ENCODE data around the gene HNRNPUL1.

HNRNPUL1 gene

DNA sequence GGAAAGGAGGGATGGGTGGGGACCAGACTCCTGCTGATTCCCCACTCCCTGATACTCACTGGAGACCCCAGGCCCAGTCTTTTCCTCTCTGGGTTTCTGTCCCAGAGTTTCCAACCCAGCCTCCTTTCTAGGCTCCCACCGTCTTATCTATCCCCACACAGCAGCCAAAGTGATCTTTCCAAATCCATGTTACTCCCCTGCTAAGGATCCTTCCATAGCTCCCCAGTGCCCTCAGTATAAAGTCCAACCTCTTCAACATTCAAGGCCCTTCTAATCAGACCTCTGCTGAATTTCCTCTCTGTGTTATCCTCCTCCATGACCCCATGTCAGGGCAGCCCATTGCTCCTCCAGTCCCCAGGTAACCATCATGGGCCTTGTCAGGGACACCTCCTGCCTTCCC, 90.9 kb downstream of the HNRNPUL1 start:
- Histone ChIP-seq H3K4me2 (ENCODE audit: low read length) (no peak overlapping the region), H3K27ac (ENCODE audit: low read depth, low read length, poor library complexity, severe bottlenecking) (no peak overlapping the region)
- no peak for TF ChIP-seq CTCF (IDR thresholded peaks at IDR 0.05; ENCODE audit: low read length)
- TF ChIP-seq EZH2 (IDR thresholded peaks at IDR 0.05; ENCODE audit: borderline replicate concordance, low read length): no peak

DNA sequence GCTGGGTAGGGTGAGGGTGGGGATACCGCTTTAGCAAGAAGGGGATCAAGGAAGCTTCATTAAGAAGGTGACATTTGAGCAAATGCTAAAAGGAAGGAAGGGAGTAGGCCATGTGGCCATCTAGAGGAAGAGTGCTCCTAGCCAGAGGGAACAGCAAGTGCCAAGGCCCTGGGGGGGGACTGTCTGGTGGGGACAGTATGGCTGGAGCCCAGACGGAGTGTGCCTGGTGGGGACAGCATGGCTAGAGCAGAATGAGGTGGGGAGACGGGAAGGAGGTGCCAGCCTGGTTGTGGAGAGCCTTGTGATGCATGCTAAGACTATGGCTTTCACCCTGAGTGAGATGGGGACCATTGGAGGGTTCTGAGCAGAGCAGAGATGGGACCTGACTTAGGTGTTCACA, 91.6 kb downstream of the HNRNPUL1 start:
- Histone ChIP-seq H3K4me3 (ENCODE audit: low read depth, low read length, poor library complexity, severe bottlenecking) (no peak overlapping the region), H3K4me2 (ENCODE audit: low read length) (no peak overlapping the region), H3K4me1 (ENCODE audit: insufficient read depth, low read length, severe bottlenecking) (peaks cover 11% of the 10 kb centered on the region), H3K27me3 (ENCODE audit: insufficient read depth, low read length) (no peaks in the 10 kb centered on the region), H3F3A (ENCODE audit: insufficient read depth, low read length) (no peaks in the 10 kb centered on the region), H3K27ac (ENCODE audit: low read depth, low read length, poor library complexity, severe bottlenecking) (no peak overlapping the region), H3K36me3 (ENCODE audit: insufficient read depth, low read length) (no peaks in the 10 kb centered on the region), H3K9ac (ENCODE audit: low read length) (no peak overlapping the region), H3K9me3 (ENCODE audit: low read length) (no peaks in the 10 kb centered on the region), H3K79me2 (ENCODE audit: insufficient read depth, low read length) (peaks cover 9% of the 10 kb centered on the region), H4K20me1 (ENCODE audit: insufficient read depth, low read length) (no peaks in the 10 kb centered on the region), H3K9me2 (ENCODE audit: low read depth, low read length) (no peaks in the 10 kb centered on the region), H2AFZ (ENCODE audit: low read length) (no peak overlapping the region)
- TF ChIP-seq EZH2 (IDR thresholded peaks at IDR 0.05; ENCODE audit: borderline replicate concordance, low read length) (no peak), CTCF (IDR thresholded peaks at IDR 0.05; ENCODE audit: low read length) (no peak)

More for the DNA sequence above, 90.9 kb downstream of the HNRNPUL1 start:
- Histone ChIP-seq H3K4me1 (ENCODE audit: insufficient read depth, low read length, severe bottlenecking) (peaks cover 19% of the 10 kb centered on the region), H3K4me3 (ENCODE audit: low read depth, low read length, poor library complexity, severe bottlenecking) (no peak overlapping the region), H3F3A (ENCODE audit: insufficient read depth, low read length) (no peaks in the 10 kb centered on the region), H3K9ac (ENCODE audit: low read length) (no peak overlapping the region), H4K20me1 (ENCODE audit: insufficient read depth, low read length) (no peaks in the 10 kb centered on the region), H3K36me3 (ENCODE audit: insufficient read depth, low read length) (no peaks in the 10 kb centered on the region), H3K9me3 (ENCODE audit: low read length) (no peaks in the 10 kb centered on the region), H3K27me3 (ENCODE audit: insufficient read depth, low read length) (no peaks in the 10 kb centered on the region), H2AFZ (ENCODE audit: low read length) (no peak overlapping the region), H3K9me2 (ENCODE audit: low read depth, low read length) (no peaks in the 10 kb centered on the region), H3K79me2 (ENCODE audit: insufficient read depth, low read length) (peaks cover 14% of the 10 kb centered on the region)

GRCh38 chr19:41356984-41357739, 93.0 kb downstream of the HNRNPUL1 start:
- Histone ChIP-seq H3K4me1 (ENCODE audit: insufficient read depth, low read length, severe bottlenecking) (peaks cover 4% of the 10 kb centered on the region), H3K9me2 (ENCODE audit: low read depth, low read length) (no peaks in the 10 kb centered on the region), H3K27ac (ENCODE audit: low read depth, low read length, poor library complexity, severe bottlenecking) (no peak overlapping the region), H3K9me3 (ENCODE audit: low read length) (no peaks in the 10 kb centered on the region), H3K4me2 (ENCODE audit: low read length) (no peak overlapping the region), H3F3A (ENCODE audit: insufficient read depth, low read length) (no peaks in the 10 kb centered on the region), H2AFZ (ENCODE audit: low read length) (no peak overlapping the region), H3K9ac (ENCODE audit: low read length) (no peak overlapping the region), H3K4me3 (ENCODE audit: low read depth, low read length, poor library complexity, severe bottlenecking) (no peak overlapping the region), H3K79me2 (ENCODE audit: insufficient read depth, low read length) (peaks cover 2% of the 10 kb centered on the region), H3K36me3 (ENCODE audit: insufficient read depth, low read length) (no peaks in the 10 kb centered on the region), H3K27me3 (ENCODE audit: insufficient read depth, low read length) (no peaks in the 10 kb centered on the region), H4K20me1 (ENCODE audit: insufficient read depth, low read length) (no peaks in the 10 kb centered on the region)
- TF ChIP-seq CTCF (IDR thresholded peaks at IDR 0.05; ENCODE audit: low read length): no peak
- TF ChIP-seq EZH2 (IDR thresholded peaks at IDR 0.05; ENCODE audit: borderline replicate concordance, low read length): no peak
